HT1080 (cell line): ENCODE data around the gene PCDH11Y. TPM values are rescaled to one million over a fixed set of nuclear protein-coding genes. Genes with fewer than 3 reads are reported as not detected.
A peak's percentile ranks its signal among the peaks of the same experiment; 100 is the strongest.
"Not testable (repeated sequence)": the region's sequence is repeated elsewhere in the genome, so short reads cannot be mapped to it uniquely, and the experiment has no call there.

ENCODE experiments used
- DNase-seq: peaks from one replicate; pipeline ENCODE4 v3.0.0-alpha.2; 2015; ENCODE audit warnings: low read depth
- polyA plus RNA-seq, 2 experiments: library from polyadenylated mRNA; depleted of rRNA; stranded (reverse); fragments of >200 nt; gene quantifications; 2 replicates each; pipeline ENCODE4 v1.2.3, GENCODE V29; 2015
- total RNA-seq: library from RNA; depleted of rRNA; stranded (reverse); fragments of >200 nt; shearing (Covaris generic); gene quantifications from 2 replicates; pipeline ENCODE4 v1.2.3, GENCODE V29; 2014; rRNA removed

PCDH11Y gene
- total RNA-seq: not detected in 2 replicates
- not detected in 2 replicates for polyA plus RNA-seq (2015; cell fraction: cytosol; rRNA removed)
- not detected in 2 replicates for polyA plus RNA-seq (2015; cell fraction: nucleus; rRNA removed)

GRCh38 chrY:5000057-5000456 is at the start of gene PCDH11Y:
Gene PCDH11Y, plus strand, starts transcription at chrY:5000296. Its CDS starts 56,804 bp downstream, at chrY:5057100.
- DNase-seq: not testable (repeated sequence)

GRCh38 chrY:4967894-4968293 is 32.2 kb upstream of the PCDH11Y start:
- DNase-seq: not testable (repeated sequence)

GRCh38 chrY:4991743-4992400 is 8.2 kb upstream of the PCDH11Y start:
- DNase-seq: not testable (repeated sequence)

GRCh38 chrY:4994892-4995291 is 5.2 kb upstream of the PCDH11Y start:
- DNase-seq: not testable (repeated sequence)

GRCh38 chrY:5002476-5003184 is 2.5 kb downstream of the PCDH11Y start:
- DNase-seq: not testable (repeated sequence)

- not testable (repeated sequence) for DNase-seq
Measured at GRCh38 chrY:5038972-5039523, 39.0 kb downstream of the PCDH11Y start.

- DNase-seq: not testable (repeated sequence)
Measured at GRCh38 chrY:5083017-5083416, 82.9 kb downstream of the PCDH11Y start.

GRCh38 chrY:5182998-5183397 is 182.9 kb downstream of the PCDH11Y start:
- peak; percentile 0 for DNase-seq

GRCh38 chrY:5215116-5215515 is 215.0 kb downstream of the PCDH11Y start:
- not testable (repeated sequence) for DNase-seq

GRCh38 chrY:5324931-5325330 is 324.8 kb downstream of the PCDH11Y start:
- not testable (repeated sequence) for DNase-seq

- DNase-seq: not testable (repeated sequence)
Measured at GRCh38 chrY:5342220-5342619, 342.1 kb downstream of the PCDH11Y start.

GRCh38 chrY:5543705-5544104 is 543.6 kb downstream of the PCDH11Y start:
- DNase-seq: not testable (repeated sequence)

- DNase-seq: not testable (repeated sequence)
Measured at GRCh38 chrY:5638589-5638988, 638.5 kb downstream of the PCDH11Y start.

GRCh38 chrY:5679265-5679664 is 679.2 kb downstream of the PCDH11Y start:
- peak; percentile 11 for DNase-seq

- DNase-seq: not testable (repeated sequence)
Measured at GRCh38 chrY:5708727-5709126, 708.6 kb downstream of the PCDH11Y start.

GRCh38 chrY:5709788-5710381 is 709.8 kb downstream of the PCDH11Y start:
- DNase-seq: not testable (repeated sequence)

GRCh38 chrY:5761403-5761802 is 761.3 kb downstream of the PCDH11Y start:
- DNase-seq: not testable (repeated sequence)

GRCh38 chrY:5776485-5776884 is 776.4 kb downstream of the PCDH11Y start:
- DNase-seq: not testable (repeated sequence)
